Spleen (tissue), 11 donors: ENCODE data around the gene PDCD11. TPM values are rescaled to one million over a fixed set of nuclear protein-coding genes. Genes with fewer than 3 reads are reported as not detected.
A peak's percentile ranks its signal among the peaks of the same experiment; 100 is the strongest.

Source experiments
- DNase-seq: peaks from one replicate; pipeline ENCODE4 v3.0.0-alpha.2; 2020
- H3K27ac ChIP-seq, 8 donors: fragments of 200-600 bp; sonication (generic) in 7 of 8; 1 replicate in 4 of 8; 2 replicates in 4 of 8; pipeline versions ENCODE4 v1.5.0 to v1.8.0; 2016 to 2021; ENCODE audit warnings: inconsistent platforms in 4 of 8, mild to moderate bottlenecking in 4 of 8, moderate library complexity in 1 of 8
- H3K27me3 ChIP-seq, 7 donors: fragments of 200-600 bp; sonication (generic) in 6 of 7; replicated peaks in 1 of 7; 1 replicate in 4 of 7; 2 replicates in 3 of 7; pipeline versions ENCODE4 v1.5.0 to v1.8.0; 2016 to 2021; ENCODE audit warnings: inconsistent platforms in 3 of 7, mild to moderate bottlenecking in 1 of 7
- H3K36me3 ChIP-seq, 6 donors: fragments of 200-600 bp; sonication (generic) in 5 of 6; 1 replicate in 4 of 6; 2 replicates in 2 of 6; pipeline versions ENCODE4 v1.5.0 to v1.8.0; 2016 to 2021; ENCODE audit warnings: inconsistent platforms in 2 of 6
- H3K4me1 ChIP-seq, 6 donors: fragments of 200-600 bp; sonication (generic) in 5 of 6; 1 replicate in 3 of 6; 2 replicates in 3 of 6; pipeline versions ENCODE4 v1.5.0 to v1.8.0; 2016 to 2021; ENCODE audit warnings: inconsistent platforms in 3 of 6
- H3K4me3 ChIP-seq, 8 donors: fragments of 200-600 bp; sonication (generic) in 7 of 8; 1 replicate in 4 of 8; 2 replicates in 4 of 8; pipeline versions ENCODE4 v1.5.0 to v1.8.0; 2016 to 2021; ENCODE audit warnings: inconsistent platforms in 4 of 8, mild to moderate bottlenecking in 4 of 8, moderate library complexity in 2 of 8
- H3K9me3 ChIP-seq, 8 donors: fragments of 200-600 bp; sonication (generic) in 7 of 8; 1 replicate in 4 of 8; 2 replicates in 4 of 8; pipeline versions ENCODE4 v1.5.0 to v1.8.0; 2016 to 2021; ENCODE audit warnings: inconsistent platforms in 4 of 8
- POLR2A ChIP-seq, 3 donors: fragments of 450-650 bp; IDR thresholded peaks; one replicate each; pipeline ENCODE4 v1.5.1; 2017; ENCODE audit warnings: antibody characterized with exemption in 3 of 3, mild to moderate bottlenecking in 1 of 3
- POLR2AphosphoS5 ChIP-seq, 3 donors: sonication (generic); formaldehyde crosslinking; IDR thresholded peaks; one replicate each; pipeline ENCODE4 v1.5.1; 2017; ENCODE audit warnings: antibody characterized with exemption in 3 of 3
- WGBS, 5 donors: extraction: QIAGEN DNeasy Blood & Tissue Kit in 3 of 5; methylation state at CpG; one replicate each; pipeline versions ENCODE4 v1.1.5 to v1.1.7; 2013 to 2018; 5-methylcytosine and 5-hydroxymethylcytosine counted together
- intact Hi-C: fragments of 100-400 bp; cut with DNase I; formaldehyde crosslinking; loops from one replicate; pipeline ENCODE4 v1.15.0; 2023; ENCODE audit warnings: low total_unique reads
- polyA plus RNA-seq, 3 donors: library from polyadenylated mRNA; stranded (reverse); fragments of 200-250 nt; gene quantifications; one replicate each; pipeline ENCODE4 v1.2.1, GENCODE V29; 2013
- total RNA-seq, 7 donors: library from RNA; depleted of rRNA in 3 of 7; stranded (reverse); fragments of >200 nt in 3 of 7; fragmentation: NEBNext Ultra II Directional in 4 of 7; extraction: Animal tissue kit (Norgen Biotek cat#: 25700) in 4 of 7; gene quantifications; one replicate each; pipeline versions ENCODE4 v1.1.0 to v1.2.1, GENCODE V29; 2016 to 2021
- TF ChIP-seq, protein P1 (sequence below), 11 experiments: fragments of 200-600 bp in 7 of 11; fragments of 450-650 bp in 4 of 11; sonication (generic) in 4 of 11; IDR thresholded peaks in 8 of 11; conservative IDR thresholded peaks in 3 of 11; 1 replicate in 7 of 11; 2 replicates in 4 of 11; pipeline versions ENCODE4 v1.4.0 to v1.8.0; 2016 to 2021; ENCODE audit warnings: antibody characterized with exemption in 11 of 11, inconsistent platforms in 4 of 11, mild to moderate bottlenecking in 1 of 11
- donor health status: healthy with polysubstance abuse.
- donor health status: DM: no; HTN: no; CAD: no; lungs with moderate emphysema.
- donor health status: DM: no; HTN: no; CAD: no.
- donor health status: Bipolar disorder and iron deficiency.
- donor health status: healthy.
- donor health status: DM: no; HTN: no; CAD: no.
- donor health status: DM: yes; HTN: yes; CAD: no.

The PDCD11 gene
- total and polyA plus RNA-seq, 10 donors = 13.9 to 41.9 (median 22.7) TPM

DNA sequence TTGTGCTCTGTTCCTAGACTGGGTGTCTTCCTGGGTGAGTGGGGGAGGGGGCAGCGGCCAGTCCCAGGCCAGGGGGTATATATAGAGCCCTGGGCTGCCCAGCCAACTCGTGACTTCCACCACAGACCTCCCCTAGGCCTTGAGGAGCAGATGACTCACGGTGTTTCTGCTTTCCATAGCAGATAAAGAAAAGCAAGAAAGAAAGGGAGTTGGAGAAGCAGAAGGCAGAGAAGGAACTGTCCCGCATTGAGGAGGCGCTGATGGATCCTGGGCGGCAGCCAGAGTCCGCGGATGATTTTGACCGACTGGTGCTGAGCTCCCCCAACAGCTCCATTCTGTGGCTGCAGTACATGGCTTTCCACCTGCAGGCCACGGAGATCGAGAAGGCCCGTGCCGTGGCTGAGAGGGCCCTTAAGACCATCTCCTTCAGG lies 45.6 kb downstream of the PDCD11 start:
- 84 to 92% (median 90%) methylated on average over 13 of the region's 13 CpGs for WGBS, 5 donors
- H3K4me3 ChIP-seq = no peak overlapping the region
- DNase-seq = no peak
- H3K27me3 ChIP-seq = no peaks in the 10 kb centered on the region
- no peaks in the 10 kb centered on the region for H3K9me3 ChIP-seq
- H3K27ac ChIP-seq = no peak overlapping the region
- TF ChIP-seq, protein P1, sequence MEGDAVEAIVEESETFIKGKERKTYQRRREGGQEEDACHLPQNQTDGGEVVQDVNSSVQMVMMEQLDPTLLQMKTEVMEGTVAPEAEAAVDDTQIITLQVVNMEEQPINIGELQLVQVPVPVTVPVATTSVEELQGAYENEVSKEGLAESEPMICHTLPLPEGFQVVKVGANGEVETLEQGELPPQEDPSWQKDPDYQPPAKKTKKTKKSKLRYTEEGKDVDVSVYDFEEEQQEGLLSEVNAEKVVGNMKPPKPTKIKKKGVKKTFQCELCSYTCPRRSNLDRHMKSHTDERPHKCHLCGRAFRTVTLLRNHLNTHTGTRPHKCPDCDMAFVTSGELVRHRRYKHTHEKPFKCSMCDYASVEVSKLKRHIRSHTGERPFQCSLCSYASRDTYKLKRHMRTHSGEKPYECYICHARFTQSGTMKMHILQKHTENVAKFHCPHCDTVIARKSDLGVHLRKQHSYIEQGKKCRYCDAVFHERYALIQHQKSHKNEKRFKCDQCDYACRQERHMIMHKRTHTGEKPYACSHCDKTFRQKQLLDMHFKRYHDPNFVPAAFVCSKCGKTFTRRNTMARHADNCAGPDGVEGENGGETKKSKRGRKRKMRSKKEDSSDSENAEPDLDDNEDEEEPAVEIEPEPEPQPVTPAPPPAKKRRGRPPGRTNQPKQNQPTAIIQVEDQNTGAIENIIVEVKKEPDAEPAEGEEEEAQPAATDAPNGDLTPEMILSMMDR (IDR thresholded peaks at IDR 0.05 in 8 of 11, conservative IDR thresholded peaks at IDR 0.05 in 3 of 11) = no peak
- peak in 1 of 3 donors; percentile 10 for TF ChIP-seq POLR2AphosphoS5 (IDR thresholded peaks at IDR 0.05)
- intact Hi-C loops = no loop called here
- peaks cover 14 to 41% (median 32%) of the 10 kb centered on the region in 6 donors for H3K4me1 ChIP-seq
- H3K36me3 ChIP-seq = peaks cover 2 to 100% (median 96%) of the 10 kb centered on the region in 6 donors

DNA sequence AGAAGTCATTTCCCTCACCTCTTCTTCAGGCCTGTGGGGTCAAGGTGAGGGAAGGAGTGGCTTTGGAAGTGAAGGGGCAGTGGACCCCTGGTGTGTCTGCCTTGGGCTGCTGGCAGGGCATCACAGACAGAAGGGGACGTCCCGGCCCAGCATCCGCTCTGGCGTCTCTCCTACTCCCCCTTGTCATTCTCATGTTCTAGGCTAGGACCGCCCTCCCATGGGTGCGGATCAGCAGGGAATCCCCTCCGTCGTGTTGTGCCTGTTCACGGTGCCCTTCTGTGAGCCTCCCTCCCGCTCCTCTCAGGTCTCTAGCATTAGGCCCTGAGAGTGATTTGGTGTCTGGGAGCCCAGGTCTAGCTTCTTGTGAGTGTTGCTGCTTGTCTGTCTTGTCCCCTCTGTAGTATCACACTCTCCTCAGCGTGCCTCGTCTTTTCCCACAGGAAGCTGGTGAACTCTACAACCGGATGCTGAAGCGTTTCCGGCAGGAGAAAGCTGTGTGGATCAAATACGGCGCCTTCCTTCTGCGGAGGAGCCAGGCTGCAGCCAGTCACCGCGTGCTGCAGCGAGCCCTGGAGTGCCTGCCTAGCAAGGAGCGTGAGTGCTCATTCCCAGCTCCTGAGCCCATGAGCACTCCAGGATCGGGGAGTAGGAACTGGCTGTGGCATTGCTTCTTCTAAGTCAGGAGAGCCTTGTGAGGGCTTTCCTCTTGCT lies 47.2 kb downstream of the PDCD11 start:
- no peak for DNase-seq
- Histone ChIP-seq H3K4me1 (peaks cover 24 to 57% (median 48%) of the 10 kb centered on the region in 6 donors), H3K27ac (peak overlapping the region in 4 of 8 donors; percentile 16 to 92 (median 92)), H3K36me3 (peaks cover 2 to 100% (median 91%) of the 10 kb centered on the region in 6 donors), H3K9me3 (no peaks in the 10 kb centered on the region), H3K4me3 (no peak overlapping the region), H3K27me3 (no peaks in the 10 kb centered on the region)
- TF ChIP-seq, protein P1 (IDR thresholded peaks at IDR 0.05 in 8 of 11, conservative IDR thresholded peaks at IDR 0.05 in 3 of 11) = no peak
- TF ChIP-seq POLR2A (IDR thresholded peaks at IDR 0.05) (no peak), POLR2AphosphoS5 (IDR thresholded peaks at IDR 0.05) (peak; percentile 33 to 61 (median 46))
- intact Hi-C loops = no loop called here
- WGBS, 5 donors = 79 to 85% (median 82%) methylated on average over 23 of the region's 23 CpGs

DNA sequence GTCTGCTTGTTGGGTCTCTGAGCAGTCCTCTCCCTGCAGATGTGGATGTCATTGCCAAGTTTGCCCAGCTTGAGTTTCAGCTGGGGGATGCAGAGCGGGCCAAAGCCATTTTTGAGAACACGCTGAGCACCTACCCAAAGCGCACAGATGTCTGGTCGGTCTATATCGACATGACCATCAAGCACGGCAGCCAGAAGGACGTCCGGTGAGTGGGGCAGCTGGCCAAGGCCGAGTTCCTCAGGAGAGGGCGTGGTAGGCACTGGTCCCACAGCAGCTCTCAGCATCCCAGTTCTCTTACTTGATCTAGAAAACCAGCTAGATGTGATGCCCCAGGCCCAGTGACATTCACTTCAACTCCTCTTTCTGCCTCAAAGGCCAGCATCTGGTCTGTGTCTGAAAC lies 48.1 kb downstream of the PDCD11 start:
- H3K9me3 ChIP-seq = no peaks in the 10 kb centered on the region
- H3K4me3 ChIP-seq = no peak overlapping the region
- intact Hi-C loops = no loop called here
- peaks cover 33 to 66% (median 56%) of the 10 kb centered on the region in 6 donors for H3K4me1 ChIP-seq
- H3K36me3 ChIP-seq = peaks cover 2 to 100% (median 85%) of the 10 kb centered on the region in 6 donors
- 62 to 91% (median 79%) methylated on average over 10 of the region's 10 CpGs for WGBS, 5 donors
- TF ChIP-seq POLR2A (IDR thresholded peaks at IDR 0.05) (no peak), POLR2AphosphoS5 (IDR thresholded peaks at IDR 0.05) (peak; percentile 32 to 60 (median 49))
- TF ChIP-seq, protein P1 (IDR thresholded peaks at IDR 0.05 in 8 of 11, conservative IDR thresholded peaks at IDR 0.05 in 3 of 11) = no peak
- H3K27ac ChIP-seq = peak overlapping the region in 6 of 8 donors; percentile 62 to 92 (median 88)
- DNase-seq = no peak
- H3K27me3 ChIP-seq = no peaks in the 10 kb centered on the region

DNA sequence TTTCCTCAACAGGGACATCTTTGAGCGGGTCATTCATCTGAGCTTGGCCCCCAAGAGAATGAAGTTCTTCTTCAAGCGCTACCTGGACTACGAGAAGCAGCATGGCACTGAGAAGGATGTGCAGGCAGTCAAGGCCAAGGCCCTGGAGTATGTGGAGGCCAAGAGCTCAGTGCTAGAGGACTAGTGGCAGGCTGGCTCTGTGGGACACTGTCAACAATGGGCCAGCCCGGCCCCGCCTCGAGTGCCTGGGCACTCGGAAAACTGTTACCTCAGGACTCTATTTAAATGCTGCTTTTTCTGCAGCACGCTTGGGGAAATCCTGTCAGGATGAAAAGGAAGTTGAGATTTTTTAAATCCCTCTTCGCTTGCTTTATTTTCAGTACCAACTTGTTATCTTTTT lies 48.9 kb downstream of the PDCD11 start:
- WGBS, 5 donors = 73 to 88% (median 80%) methylated on average over 9 of the region's 9 CpGs
- no peak for DNase-seq
- H3K27ac ChIP-seq = peak overlapping the region; percentile 35 to 92 (median 81)

More for the DNA sequence above, 48.9 kb downstream of the PDCD11 start:
- intact Hi-C loops = no loop called here
- H3K27me3 ChIP-seq = no peaks in the 10 kb centered on the region
- peaks cover 2 to 100% (median 79%) of the 10 kb centered on the region in 6 donors for H3K36me3 ChIP-seq
- TF ChIP-seq POLR2AphosphoS5 (IDR thresholded peaks at IDR 0.05) = peak; percentile 5 to 57 (median 54)
- TF ChIP-seq, protein P1 (IDR thresholded peaks at IDR 0.05 in 8 of 11, conservative IDR thresholded peaks at IDR 0.05 in 3 of 11) = no peak
- H3K9me3 ChIP-seq = no peaks in the 10 kb centered on the region
- H3K4me3 ChIP-seq = no peak overlapping the region
- H3K4me1 ChIP-seq = peaks cover 41 to 74% (median 65%) of the 10 kb centered on the region in 6 donors
